Prostate gland (tissue), 2 donors: ENCODE results near the gene PLA2G2A. TPM values are rescaled to one million over a fixed set of nuclear protein-coding genes. Genes with fewer than 3 reads are reported as not detected.
A peak's percentile ranks its signal among the peaks of the same experiment; 100 is the strongest.

ENCODE experiments used
- DNase-seq: peaks from one replicate; pipeline ENCODE4 v3.0.0-alpha.2; 2019; ENCODE audit warnings: low spot score
- H3K27ac ChIP-seq, 2 donors: fragments of 200-600 bp; sonication (generic); 2 replicates each; pipeline ENCODE4 v1.5.1; 2017 to 2019
- H3K27me3 ChIP-seq: fragments of 200-600 bp; sonication (generic); replicated peaks from 2 replicates; pipeline ENCODE4 v1.5.1; 2019; ENCODE audit not compliant: insufficient read depth
- H3K36me3 ChIP-seq, 2 donors: fragments of 200-600 bp; sonication (generic); 1 replicate in 1 of 2; 2 replicates in 1 of 2; pipeline versions ENCODE4 v1.5.1 to v1.8.1; 2017 to 2019
- H3K4me1 ChIP-seq: fragments of 200-600 bp; sonication (generic); replicated peaks from 2 replicates; pipeline ENCODE4 v1.5.1; 2019
- H3K4me3 ChIP-seq, 2 donors: fragments of 200-600 bp; sonication (generic); 2 replicates each; pipeline ENCODE4 v1.5.1; 2017 to 2019
- H3K9me3 ChIP-seq: fragments of 200-600 bp; sonication (generic); 2 replicates; pipeline ENCODE4 v1.5.1; 2017
- CTCF ChIP-seq, 4 experiments: fragments of 200-600 bp in 2 of 4; fragments of 450-650 bp in 2 of 4; sonication (generic) in 2 of 4; IDR thresholded peaks; 1 replicate in 3 of 4; 2 replicates in 1 of 4; pipeline ENCODE4 v1.5.1; 2016 to 2019; ENCODE audit warnings: antibody characterized with exemption in 4 of 4, mild to moderate bottlenecking in 2 of 4, moderate library complexity in 2 of 4
- POLR2A ChIP-seq: fragments of 450-650 bp; IDR thresholded peaks from one replicate; pipeline ENCODE4 v1.6.1; 2016; ENCODE audit warnings: antibody characterized with exemption, mild to moderate bottlenecking
- POLR2AphosphoS5 ChIP-seq: sonication (generic); formaldehyde crosslinking; IDR thresholded peaks from one replicate; pipeline ENCODE4 v1.6.1; 2017; ENCODE audit warnings: antibody characterized with exemption
- WGBS: methylation state at CpG from one replicate; pipeline ENCODE4 v1.1.5; 2018; 5-methylcytosine and 5-hydroxymethylcytosine counted together
- intact Hi-C: fragments of 100-400 bp; cut with DNase I; formaldehyde crosslinking; loops from one replicate; pipeline ENCODE4 v1.14.2; 2022
- total RNA-seq, 2 donors: library from RNA; depleted of rRNA; stranded (reverse); fragments of >200 nt; gene quantifications; one replicate each; pipeline ENCODE4 v1.1.0, GENCODE V29; 2016

PLA2G2A gene
- total RNA-seq, 2 donors from 2014 or later: 106 to 146 TPM

- Histone ChIP-seq H3K27ac (peak overlapping the region; percentile 33 to 68), H3K36me3 (no peaks in the 10 kb centered on the region), H3K9me3 (no peaks in the 10 kb centered on the region), H3K27me3 (no peaks in the 10 kb centered on the region), H3K4me1 (peaks cover 15% of the 10 kb centered on the region), H3K4me3 (no peak overlapping the region)
- TF ChIP-seq POLR2AphosphoS5: peak; percentile 56
- TF ChIP-seq POLR2A: no peak
- TF ChIP-seq CTCF (IDR thresholded peaks at IDR 0.05): no peak
- DNase-seq: peak; percentile 20
- intact Hi-C loops: no loop called here
- WGBS: 27% methylated on average over 3 of the region's 3 CpGs
Observed at GRCh38 chr1:19980314-19980713, 896 bp upstream of the PLA2G2A start.

- TF ChIP-seq POLR2AphosphoS5 (no peak), POLR2A (no peak), CTCF (IDR thresholded peaks at IDR 0.05) (no peak)
- 95% methylated on average over 9 of the region's 9 CpGs for WGBS
- Histone ChIP-seq H3K36me3 (no peaks in the 10 kb centered on the region), H3K9me3 (no peaks in the 10 kb centered on the region), H3K4me3 (no peak overlapping the region), H3K27ac (no peak overlapping the region), H3K27me3 (no peaks in the 10 kb centered on the region), H3K4me1 (peaks cover 15% of the 10 kb centered on the region)
- intact Hi-C loops: loop anchor here (5.0 kb wide), 2 partner anchors 94 to 234 kb away; partner anchors contain the start of gene PLA2G5
- DNase-seq: no peak
Observed at GRCh38 chr1:19978143-19978542, 1.3 kb downstream of the PLA2G2A start.

- TF ChIP-seq CTCF (IDR thresholded peaks at IDR 0.05) (no peak), POLR2A (no peak), POLR2AphosphoS5 (no peak)
- intact Hi-C loops: loop anchor here (5.0 kb wide), 2 partner anchors 96 to 236 kb away; partner anchors contain the start of gene PLA2G5
- Histone ChIP-seq H3K4me1 (peaks cover 11% of the 10 kb centered on the region), H3K36me3 (no peaks in the 10 kb centered on the region), H3K27me3 (no peaks in the 10 kb centered on the region), H3K27ac (no peak overlapping the region), H3K4me3 (no peak overlapping the region), H3K9me3 (no peaks in the 10 kb centered on the region)
- DNase-seq: no peak
- 92% methylated on average over 7 of the region's 7 CpGs for WGBS
Observed at GRCh38 chr1:19976317-19977003, 3.0 kb downstream of the PLA2G2A start.

GRCh38 chr1:19975423-19976193, 3.8 kb downstream of the PLA2G2A start:
- intact Hi-C loops: loop anchor here (5.0 kb wide), 2 partner anchors 97 to 237 kb away; partner anchors contain the start of gene PLA2G5
- H3K27ac ChIP-seq: no peak overlapping the region
- DNase-seq: no peak

More at GRCh38 chr1:19975423-19976193, 3.8 kb downstream of the PLA2G2A start:
- no peaks in the 10 kb centered on the region for H3K36me3 ChIP-seq
- no peak overlapping the region for H3K4me3 ChIP-seq
- 44% methylated on average over 6 of the region's 6 CpGs for WGBS
- H3K27me3 ChIP-seq: no peaks in the 10 kb centered on the region
- TF ChIP-seq CTCF (IDR thresholded peaks at IDR 0.05) (no peak), POLR2AphosphoS5 (no peak), POLR2A (no peak)
- H3K9me3 ChIP-seq: no peaks in the 10 kb centered on the region
- peaks cover 4% of the 10 kb centered on the region for H3K4me1 ChIP-seq
